Measurements from ENCODE around the gene IKBKG.
"Not testable (repeated sequence)": the region's sequence is repeated elsewhere in the genome, so short reads cannot be mapped to it uniquely, and the experiment has no call there.

The IKBKG gene

DNA sequence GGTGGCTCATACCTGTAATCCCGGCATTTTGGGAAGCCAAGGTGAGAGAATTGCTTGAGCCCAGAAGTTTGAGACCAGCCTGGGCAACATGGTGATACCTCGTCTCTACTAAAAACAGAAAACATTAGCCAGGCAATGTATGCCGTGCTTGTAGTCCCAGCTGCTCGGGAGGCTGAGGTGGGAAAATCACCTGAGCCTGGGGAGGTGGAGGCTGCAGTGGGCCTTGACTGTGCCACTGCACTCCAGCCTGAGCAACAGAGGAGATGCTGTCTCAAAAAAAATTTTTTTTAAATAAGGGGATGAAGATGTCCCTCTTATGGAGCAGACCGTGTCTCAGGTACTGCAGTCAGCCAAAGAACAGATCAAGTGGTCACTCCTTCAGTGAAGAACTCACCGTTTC lies 58.1 kb downstream of the IKBKG start:
- no peak for DNase-seq (ENCODE audit: low spot score)

DNA sequence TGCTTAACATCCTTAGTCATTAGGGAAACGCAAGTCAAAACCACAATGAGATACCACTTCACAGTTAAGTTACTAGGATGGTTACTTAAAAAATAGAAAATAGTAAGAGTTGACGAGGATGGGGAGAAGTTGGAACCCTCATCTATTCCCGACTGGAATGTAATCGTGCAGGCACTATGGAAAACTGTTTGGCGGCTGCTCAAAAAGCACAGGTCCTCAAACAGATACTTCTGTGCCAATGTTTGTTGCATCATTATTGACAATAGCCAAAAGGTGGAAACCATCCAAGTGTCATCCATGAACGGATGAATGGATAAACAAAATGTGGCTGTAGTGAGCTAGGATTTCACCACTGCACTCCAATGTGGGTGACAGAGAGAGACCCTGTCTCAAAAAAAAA lies 60.0 kb downstream of the IKBKG start:
- DNase-seq (ENCODE audit: low spot score), result no peak

DNA sequence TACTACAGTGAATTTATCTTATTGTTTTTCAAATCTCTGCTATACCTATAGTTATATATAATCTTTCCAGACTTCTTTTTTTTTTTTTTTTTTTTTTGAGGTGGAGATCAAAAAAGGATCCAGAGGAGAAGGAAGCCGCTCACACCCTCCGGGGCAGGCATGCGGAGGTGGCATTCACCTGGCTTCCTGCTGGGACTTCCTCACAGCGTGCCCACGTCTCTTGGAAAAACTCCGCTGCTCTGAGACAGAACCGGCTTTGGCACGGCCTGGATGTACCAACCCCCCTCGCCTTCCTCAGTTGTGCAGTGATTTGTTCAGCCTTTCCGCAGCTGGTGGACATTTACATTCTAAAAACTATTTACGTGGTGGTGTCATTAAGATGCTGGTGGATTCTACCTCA lies 60.6 kb downstream of the IKBKG start:
- DNase-seq (ENCODE audit: low spot score), result not testable (repeated sequence)

DNA sequence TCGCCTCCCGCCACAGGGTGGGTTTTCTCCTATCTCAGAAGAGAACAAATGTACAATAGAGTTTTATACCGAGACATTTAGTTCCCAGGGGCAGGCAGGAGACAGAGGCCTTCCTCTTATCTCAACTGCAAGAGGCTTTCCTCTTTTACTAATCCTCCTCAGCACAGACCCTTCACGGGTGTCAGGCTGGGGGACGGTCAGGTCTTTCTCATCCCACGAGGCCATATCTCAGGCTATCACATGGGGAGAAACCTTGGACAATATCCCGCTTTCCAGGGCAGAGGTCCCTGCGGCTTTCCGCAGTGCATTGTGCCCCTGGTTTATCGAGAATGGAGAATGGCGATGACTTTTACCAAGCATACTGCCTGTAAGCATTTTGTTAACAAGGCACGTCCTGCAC lies 61.4 kb downstream of the IKBKG start:
- not testable (repeated sequence) for DNase-seq (ENCODE audit: low spot score)

DNA sequence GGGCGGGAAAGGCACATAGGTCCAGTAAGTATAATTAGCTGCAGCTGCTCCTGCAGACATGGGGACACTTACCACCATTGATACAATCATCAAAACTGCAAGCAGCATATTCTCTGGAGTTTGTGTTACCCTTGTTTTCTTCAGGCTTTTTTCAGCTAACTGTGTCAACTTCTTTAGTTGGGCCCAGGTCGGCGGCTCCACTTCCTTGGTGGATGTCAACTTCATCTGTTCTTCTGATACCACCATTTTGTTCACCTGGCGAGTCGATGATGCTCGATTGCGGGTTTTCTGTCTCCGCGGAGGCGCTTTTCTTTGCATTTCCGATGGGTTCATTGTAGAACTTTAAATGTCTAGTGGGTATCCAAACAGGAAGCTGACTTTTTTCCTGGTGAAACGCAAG lies 63.7 kb downstream of the IKBKG start:
- not testable (repeated sequence) for DNase-seq (ENCODE audit: low spot score)

DNA sequence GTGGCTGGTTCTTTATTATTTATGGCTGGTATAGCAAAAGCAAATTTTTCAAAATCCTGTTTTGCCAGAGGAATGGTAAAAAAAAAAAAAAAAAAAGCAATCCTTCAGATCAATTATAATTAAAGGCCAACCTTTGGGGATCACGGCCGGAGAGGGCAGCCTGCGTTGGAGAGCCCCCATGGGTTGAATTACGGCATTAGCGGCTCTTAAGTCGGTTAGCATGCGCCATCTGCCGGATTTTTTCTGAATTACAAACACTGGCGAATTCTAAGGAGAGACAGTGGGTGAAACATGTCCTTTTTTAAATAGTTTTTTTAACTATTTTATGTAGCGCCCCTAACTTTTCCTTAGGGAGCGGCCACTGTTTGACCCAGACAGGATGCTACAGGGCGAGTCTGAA lies 66.2 kb downstream of the IKBKG start:
- DNase-seq (ENCODE audit: low spot score), result not testable (repeated sequence)
